ENCODE measurements around the gene MXRA8. TPM values are rescaled to one million over a fixed set of nuclear protein-coding genes. Genes with fewer than 3 reads are reported as not detected.

The MXRA8 gene
- total and polyA plus RNA-seq, 9 of the 15 experiments (the other 6 are each of a cell fraction or from before 2014, with no cell fraction given) = 0.66 to 11.3 (median 6.3) TPM

GRCh38 chr1:1310476-1311053 is 47.8 kb downstream of the MXRA8 start:
- CTCF ChIA-PET (ENCODE audit: low intra/inter-chr PET ratio) = no interaction called here
- FAIRE-seq (no peak), ATAC-seq (no peak), DNase-seq (ENCODE audit: extremely low read depth in 1 of 4, low spot score in 3 of 4) (no peak)
- Histone ChIP-seq H3K79me2 (ENCODE audit: control insufficient read depth, insufficient read depth, low read length) (peaks cover 52% of the 10 kb centered on the region), H4K20me1 (replicated peaks; ENCODE audit: control insufficient read depth, insufficient read depth, low read length) (peaks cover 16% of the 10 kb centered on the region), H3K9ac (ENCODE audit: insufficient read depth in 1 of 2, low read depth in 2 of 2, low read length in 2 of 2) (peak overlapping the region in 1 of 2 experiments; percentile 97; a peak in 2 of 4 replicates), H3K27me3 (ENCODE audit: control insufficient read depth in 2 of 2, insufficient read depth in 2 of 2, low read length in 2 of 2) (no peaks in the 10 kb centered on the region), H3K27ac (ENCODE audit: extremely low read depth, low read depth, low read length) (no peak overlapping the region), H3K36me3 (ENCODE audit: control insufficient read depth, insufficient read depth, low read length) (peaks cover 64% of the 10 kb centered on the region), H3K4me3 (no peak overlapping the region), H3K4me2 (ENCODE audit: insufficient read depth, low read length) (no peak overlapping the region), H2AFZ (ENCODE audit: low read depth, low read length) (no peak overlapping the region), H3K9me3 (replicated peaks; ENCODE audit: control insufficient read depth, insufficient read depth, low read depth, low read length) (no peaks in the 10 kb centered on the region), H3K9me1 (ENCODE audit: control insufficient read depth, insufficient read depth, low read length) (no peaks in the 10 kb centered on the region), H3K4me1 (replicated peaks in 1 of 2; ENCODE audit: control insufficient read depth in 2 of 2, insufficient read depth in 2 of 2, low read length in 2 of 2) (peaks cover 29 to 96% of the 10 kb centered on the region in 2 experiments)
- in situ Hi-C loops (cut with MboI) = no loop called here
- POLR2A ChIA-PET = interaction anchor here (0.7 to 3.5 kb wide), 5 partner anchors 9 to 59 kb away, joined by 3 to 30 read pairs (median 3); no protein-coding TSS in a partner anchor
- TF ChIP-seq RB1 (IDR thresholded peaks at IDR 0.05; ENCODE audit: low read depth) = no peak
- TF ChIP-seq JUN (IDR thresholded peaks at IDR 0.05; ENCODE audit: borderline replicate concordance, low read depth, low read length) = no peak
- no peak for TF ChIP-seq JUN (CRISPR knock-in tag; IDR thresholded peaks at IDR 0.05; ENCODE audit: borderline replicate concordance)
- TF ChIP-seq ZKSCAN8 (CRISPR knock-in tag; IDR thresholded peaks at IDR 0.05) = no peak
- TF ChIP-seq TEAD4 (IDR thresholded peaks at IDR 0.05; ENCODE audit: low read length) = no peak
- TF ChIP-seq TEAD4 (CRISPR knock-in tag; IDR thresholded peaks at IDR 0.05; ENCODE audit: borderline replicate concordance) = no peak
- 82% methylated on average over 15 of the region's 21 CpGs for WGBS (ENCODE audit: insufficient coverage, low coverage, missing lambda C conversion rate)
- intact Hi-C loops (cut with micrococcal nuclease) = no loop called here
- BruUV-seq (replicated peaks) = no TSS peak

GRCh38 chr1:1310109-1310385 is 48.3 kb downstream of the MXRA8 start:
- Histone ChIP-seq H3K4me3 (peak overlapping the region; percentile 94; the same call in 1 of the 2 replicates), H3K4me1 (replicated peaks in 1 of 2; ENCODE audit: control insufficient read depth in 2 of 2, insufficient read depth in 2 of 2, low read length in 2 of 2) (peaks cover 30 to 97% of the 10 kb centered on the region in 2 experiments), H3K27me3 (ENCODE audit: control insufficient read depth in 2 of 2, insufficient read depth in 2 of 2, low read length in 2 of 2) (no peaks in the 10 kb centered on the region), H3K79me2 (ENCODE audit: control insufficient read depth, insufficient read depth, low read length) (peaks cover 53% of the 10 kb centered on the region), H3K9ac (ENCODE audit: insufficient read depth in 1 of 2, low read depth in 2 of 2, low read length in 2 of 2) (peak overlapping the region in 1 of 2 experiments; percentile 97; a peak in 2 of 4 replicates), H3K9me3 (replicated peaks; ENCODE audit: control insufficient read depth, insufficient read depth, low read depth, low read length) (no peaks in the 10 kb centered on the region), H2AFZ (ENCODE audit: low read depth, low read length) (no peak overlapping the region), H3K9me1 (ENCODE audit: control insufficient read depth, insufficient read depth, low read length) (no peaks in the 10 kb centered on the region), H3K36me3 (ENCODE audit: control insufficient read depth, insufficient read depth, low read length) (peaks cover 60% of the 10 kb centered on the region), H4K20me1 (replicated peaks; ENCODE audit: control insufficient read depth, insufficient read depth, low read length) (peaks cover 16% of the 10 kb centered on the region), H3K4me2 (ENCODE audit: insufficient read depth, low read length) (0 out of 2 replicates have a peak overlapping the region, but pooled peaks have one; percentile 88), H3K27ac (ENCODE audit: extremely low read depth, low read depth, low read length) (no peak overlapping the region)
- ATAC-seq (no peak), DNase-seq (ENCODE audit: extremely low read depth in 1 of 4, low spot score in 3 of 4) (no peak), FAIRE-seq (no peak)
- intact Hi-C loops (cut with micrococcal nuclease) (no loop called here), in situ Hi-C loops (cut with MboI) (no loop called here)
- 83% methylated on average over 3 of the region's 3 CpGs for WGBS (ENCODE audit: insufficient coverage, low coverage, missing lambda C conversion rate)
- ChIA-PET CTCF (ENCODE audit: low intra/inter-chr PET ratio) (interaction anchor here (0.7 kb wide), 1 partner anchor 742 kb away, joined by 3 read pairs; no protein-coding TSS in a partner anchor), POLR2A (interaction anchor here (0.7 to 3.5 kb wide), 4 partner anchors 10 to 127 kb away, joined by 3 to 30 read pairs (median 4); no protein-coding TSS in a partner anchor)
- no TSS peak for BruUV-seq (replicated peaks)
- TF ChIP-seq ARID2 (IDR thresholded peaks at IDR 0.05) (no peak), PRDM10 (IDR thresholded peaks at IDR 0.05; ENCODE audit: partially characterized antibody) (no peak), RAD21 (CRISPR knock-in tag; conservative IDR thresholded peaks at IDR 0.05 in 1 of 2, IDR thresholded peaks at IDR 0.05 in 1 of 2) (0 out of 4 replicates have a peak, but pooled peaks of 1 of the 2 experiments have one; percentile 12), BRF1 (IDR thresholded peaks at IDR 0.05; ENCODE audit: borderline replicate concordance, extremely low read depth, insufficient read length) (no peak), POLR2G (IDR thresholded peaks at IDR 0.05; ENCODE audit: low read depth, low read length) (peak; percentile 31), NUFIP1 (IDR thresholded peaks at IDR 0.05; ENCODE audit: partially characterized antibody) (no peak)
